Measurements from ENCODE around the gene SIL1. TPM values are rescaled to one million over a fixed set of nuclear protein-coding genes. Genes with fewer than 3 reads are reported as not detected.

SIL1 gene
- total and polyA plus RNA-seq, 2 of the 8 experiments (the other 6 are each of a cell fraction or from before 2014, with no cell fraction given) = 8.3 to 12.8 TPM

- TF ChIP-seq RFX5 (IDR thresholded peaks at IDR 0.05; ENCODE audit: borderline replicate concordance, low read depth, low read length) (no peak), POU5F1 (IDR thresholded peaks at IDR 0.05; ENCODE audit: low read depth, low read length) (no peak), ATF3 (IDR thresholded peaks at IDR 0.05; ENCODE audit: insufficient read depth, low read depth, low read length) (no peak), SRF (IDR thresholded peaks at IDR 0.05; ENCODE audit: low read depth, low read length) (no peak), ZNF274 (IDR thresholded peaks at IDR 0.05; ENCODE audit: borderline replicate concordance, extremely low read depth, low read length) (no peak), EGR1 (IDR thresholded peaks at IDR 0.05; ENCODE audit: borderline replicate concordance, low read depth, low read length) (no peak)
Measured at GRCh38 chr5:139182528-139183296, 15.5 kb downstream of the SIL1 start (continued).
